Measurements from ENCODE around the gene B3GAT1.
"Not testable (repeated sequence)": the region's sequence is repeated elsewhere in the genome, so short reads cannot be mapped to it uniquely, and the experiment has no call there.

Gene B3GAT1

GRCh38 chr11:134350381-134350780, 61.7 kb downstream of the B3GAT1 start:
- DNase-seq = no peak

DNA sequence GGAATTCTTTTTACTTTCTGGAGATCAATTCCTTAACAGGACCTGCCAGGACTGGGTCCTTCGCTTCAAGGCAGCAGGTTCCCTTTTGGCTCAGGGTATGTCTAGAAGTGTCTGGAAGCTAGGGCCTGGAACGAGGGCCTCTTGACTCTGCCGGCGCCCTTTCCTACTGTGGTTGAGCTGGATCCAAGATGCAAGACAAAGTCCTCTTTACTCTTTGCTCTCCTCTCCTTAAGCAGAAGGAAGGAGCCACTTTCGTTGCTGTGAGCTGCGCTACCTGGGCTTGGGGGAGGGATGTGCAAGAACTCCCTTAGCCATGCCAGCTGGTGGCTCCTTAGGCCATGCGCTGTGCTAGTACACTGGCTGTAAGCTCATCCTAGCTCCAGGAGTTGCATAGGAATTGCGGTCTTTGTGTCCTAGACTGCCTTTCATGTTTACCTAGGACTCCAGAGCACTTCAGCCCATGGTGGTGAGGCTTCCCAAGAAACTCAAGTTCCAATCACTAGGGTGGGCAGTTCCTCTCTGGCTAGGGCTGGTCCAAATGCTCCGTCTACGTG, 62.2 kb downstream of the B3GAT1 start:
- DNase-seq = no peak

DNA sequence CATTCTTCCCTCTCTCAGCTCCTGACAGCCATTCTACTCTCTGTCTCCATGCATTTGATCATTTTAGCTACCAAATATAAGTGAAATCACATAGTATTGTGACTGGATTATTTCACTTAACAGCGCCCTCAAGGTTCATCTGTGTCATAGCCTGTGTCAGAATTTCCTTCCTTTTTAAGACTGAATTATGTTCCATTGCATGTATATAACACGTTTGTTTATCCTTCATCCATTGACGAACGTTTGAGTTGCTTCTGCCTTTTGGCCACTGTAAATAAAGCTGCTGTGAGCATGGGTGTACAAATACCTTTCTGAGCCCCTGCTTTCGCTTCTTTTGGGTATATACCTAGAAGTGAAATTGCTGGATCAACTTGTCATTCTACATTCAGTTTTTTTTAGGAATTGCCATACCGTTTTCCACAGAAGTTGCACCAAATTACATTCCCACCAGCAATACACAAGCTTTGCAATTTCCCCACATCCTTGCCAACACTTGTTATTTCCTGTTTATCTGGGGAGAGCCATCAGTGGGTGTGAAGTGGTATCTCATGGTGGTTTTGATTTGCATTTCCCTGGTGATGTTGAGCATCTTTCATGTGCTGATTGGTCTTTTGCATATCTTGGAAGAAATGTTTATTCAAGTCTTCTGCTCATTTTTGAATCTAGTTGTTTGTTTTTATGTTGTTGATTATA, 62.8 kb downstream of the B3GAT1 start:
- no peak for DNase-seq

DNA sequence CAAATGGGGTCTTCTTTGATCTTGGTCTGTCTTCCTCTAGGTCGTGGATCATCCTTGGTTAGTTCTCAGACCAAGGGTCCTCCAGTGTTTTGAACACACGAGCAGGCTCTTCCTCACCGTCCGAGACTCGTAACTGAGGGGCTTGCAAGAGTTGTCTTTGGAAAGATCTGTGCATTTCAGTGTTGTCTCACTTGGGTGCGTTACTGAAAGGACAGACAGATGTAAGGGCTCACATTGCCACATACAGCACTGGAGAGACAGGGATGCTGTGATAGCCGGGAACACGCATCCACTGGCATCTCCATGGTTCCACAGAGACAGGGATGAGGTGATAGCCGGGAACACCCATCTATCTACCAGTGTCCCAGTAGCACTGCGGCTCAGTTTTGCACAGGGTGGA, 64.6 kb downstream of the B3GAT1 start:
- no peak for DNase-seq

DNA sequence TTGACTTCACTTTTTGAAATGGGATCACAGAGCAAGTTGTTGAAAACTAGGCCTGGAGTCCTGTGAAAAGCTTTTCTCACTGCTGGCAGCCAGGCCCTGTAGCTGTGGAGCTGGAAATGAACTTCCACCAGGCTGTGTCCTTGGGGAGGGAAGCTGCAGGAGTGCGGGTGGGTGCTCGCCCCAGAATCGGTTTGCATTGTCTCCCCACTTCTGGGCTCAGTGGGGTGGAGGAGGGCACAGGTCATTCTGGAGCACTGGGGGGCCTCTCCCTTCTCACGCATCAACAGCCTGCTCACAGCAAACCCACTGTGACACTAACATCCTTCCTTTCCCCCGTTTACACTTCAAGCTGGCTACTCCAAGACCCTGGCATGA, 65.1 kb downstream of the B3GAT1 start:
- no peak for DNase-seq

GRCh38 chr11:134346101-134346975, 65.7 kb downstream of the B3GAT1 start:
- DNase-seq = no peak

GRCh38 chr11:134345237-134345550, 66.8 kb downstream of the B3GAT1 start:
- no peak for DNase-seq

- not testable (repeated sequence) for DNase-seq
These were observed 67.4 kb downstream of the B3GAT1 start for GRCh38 chr11:134344497-134345236.

DNA sequence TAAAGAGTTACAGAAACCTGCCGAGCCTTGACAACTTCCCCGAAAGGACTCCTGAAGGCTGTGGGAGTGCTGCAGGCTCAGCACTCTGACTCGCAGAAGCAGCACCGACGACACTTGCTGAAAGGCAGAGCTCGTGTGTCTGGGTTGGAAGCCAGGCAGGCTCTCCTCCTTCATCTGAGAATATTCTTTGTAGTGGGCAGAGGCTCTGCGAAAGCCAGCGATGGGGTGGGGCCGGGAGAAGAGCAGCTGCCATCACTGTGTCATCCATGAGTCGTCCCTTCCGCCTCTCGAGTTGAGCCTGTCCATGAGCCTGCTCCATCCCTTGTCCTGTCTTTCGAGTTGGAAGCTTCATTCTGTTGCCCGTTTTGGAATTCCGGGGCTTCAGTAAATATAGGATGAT, 68.4 kb downstream of the B3GAT1 start:
- no peak for DNase-seq

DNA sequence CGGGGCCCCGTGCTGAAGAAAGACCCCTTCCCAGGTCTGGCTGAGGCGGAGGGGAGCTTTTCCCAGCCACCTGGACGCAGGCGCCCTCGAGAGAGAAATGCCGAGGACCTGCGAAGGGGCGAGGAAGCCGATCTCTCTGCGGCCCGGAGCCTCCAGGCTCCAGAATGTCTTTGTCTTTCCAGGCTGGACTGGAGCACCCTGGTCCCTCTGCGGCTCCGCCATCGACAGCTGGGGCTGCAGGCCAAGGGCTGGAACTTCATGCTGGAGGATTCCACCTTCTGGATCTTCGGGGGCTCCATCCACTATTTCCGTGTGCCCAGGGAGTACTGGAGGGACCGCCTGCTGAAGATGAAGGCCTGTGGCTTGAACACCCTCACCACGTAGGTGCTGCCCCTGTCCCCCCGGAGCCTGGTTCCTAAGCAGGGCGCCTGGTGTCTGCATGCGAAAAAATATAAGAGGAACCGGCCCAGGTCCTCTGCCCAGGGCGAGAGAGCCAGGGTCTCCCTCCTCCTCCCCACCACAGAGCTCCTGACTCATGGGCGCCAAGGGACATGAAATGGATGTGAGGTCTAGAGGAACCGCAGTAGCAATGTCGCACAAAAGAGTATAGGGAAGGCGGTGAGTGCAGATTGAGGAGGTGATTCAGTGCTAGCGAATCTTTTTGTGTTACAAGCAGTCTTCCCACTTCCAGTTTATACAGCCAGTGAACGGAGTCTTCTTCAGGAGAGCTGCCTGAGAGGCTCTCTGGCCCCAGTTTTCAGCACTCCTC, 69.3 kb downstream of the B3GAT1 start:
- no peak for DNase-seq

- DNase-seq = no peak
These were observed 70.1 kb downstream of the B3GAT1 start for GRCh38 chr11:134341805-134342571.

- DNase-seq = no peak
These were observed 71.6 kb downstream of the B3GAT1 start for GRCh38 chr11:134340354-134340964.

DNA sequence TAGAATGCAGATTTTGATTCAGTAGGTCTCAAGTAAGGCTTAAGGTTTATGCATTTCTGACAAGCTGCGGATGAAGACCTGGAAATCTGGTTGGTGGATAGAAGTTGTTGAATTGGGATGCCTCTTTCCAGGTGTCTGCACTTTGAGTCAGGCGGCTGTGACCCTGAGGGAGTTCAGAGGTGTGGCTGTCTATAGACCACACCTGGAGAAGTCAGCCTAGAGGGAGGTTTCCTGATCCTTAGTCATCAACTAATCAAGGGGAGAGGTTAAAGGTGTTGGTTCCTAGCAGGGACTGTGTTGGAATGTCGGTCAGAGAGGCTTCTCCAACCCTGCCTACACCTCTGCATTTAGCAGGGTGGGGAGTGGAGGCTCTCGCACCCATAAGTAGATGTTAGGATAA, 72.3 kb downstream of the B3GAT1 start:
- DNase-seq = no peak

DNA sequence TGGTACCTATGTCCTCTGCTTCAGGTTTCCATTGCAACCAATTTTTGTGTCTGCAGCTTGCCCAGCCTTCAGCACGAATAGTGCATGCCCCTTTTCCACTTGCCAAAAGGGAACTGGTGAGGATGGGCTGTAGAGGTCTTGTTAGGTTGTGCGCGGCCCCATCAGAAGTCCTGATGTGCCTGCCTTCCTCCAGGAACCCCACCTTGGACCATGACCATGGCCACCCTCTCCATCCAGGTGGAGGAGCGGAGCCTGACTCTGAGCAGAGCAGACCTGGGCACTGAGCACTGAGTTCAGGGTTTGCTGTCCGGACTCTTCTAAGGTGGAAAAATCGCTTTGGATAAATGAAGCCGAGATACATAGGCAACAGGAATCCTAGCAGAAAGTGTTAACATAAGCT, 73.4 kb downstream of the B3GAT1 start:
- no peak for DNase-seq

GRCh38 chr11:134338068-134338467, 74.0 kb downstream of the B3GAT1 start:
- DNase-seq = no peak

GRCh38 chr11:134337051-134337450, 75.0 kb downstream of the B3GAT1 start:
- no peak for DNase-seq

DNA sequence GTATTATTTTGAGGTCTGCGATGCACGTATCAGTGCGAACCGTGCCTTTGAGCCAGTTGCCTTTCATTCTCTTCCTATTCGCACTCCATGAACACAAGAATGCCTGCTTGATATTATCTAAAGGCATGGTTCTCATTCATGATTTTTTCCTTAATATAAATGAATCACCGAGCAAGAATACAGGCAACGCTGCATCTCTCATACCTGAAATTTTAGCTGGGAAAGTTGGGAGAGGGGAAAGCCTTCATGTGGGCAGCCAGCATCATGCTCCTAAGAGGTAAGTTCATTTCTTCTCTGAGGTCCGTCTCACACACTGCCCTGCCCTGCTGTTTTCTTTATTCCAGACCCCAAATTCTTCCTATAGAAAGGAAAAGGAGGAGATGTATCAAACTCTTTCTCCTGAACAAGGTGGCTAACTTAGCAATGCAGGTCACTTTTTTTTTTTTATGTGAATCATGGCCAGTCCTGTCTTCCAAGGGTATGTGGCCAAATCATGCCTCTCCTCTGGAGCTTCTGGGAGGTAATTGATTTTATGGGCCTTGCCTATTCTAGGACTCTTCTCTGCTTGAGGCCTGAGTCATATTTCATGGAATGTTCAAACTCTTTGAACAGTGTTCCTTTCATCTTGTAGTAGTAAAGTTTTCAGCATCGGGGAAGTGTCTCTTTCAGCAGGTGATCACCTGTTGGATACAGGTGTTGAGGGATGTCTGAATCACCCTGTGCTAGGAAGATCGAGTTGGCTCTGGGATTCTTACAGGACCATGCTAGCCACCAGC, 77.1 kb downstream of the B3GAT1 start:
- no peak for DNase-seq

GRCh38 chr11:134333946-134334345, 78.1 kb downstream of the B3GAT1 start:
- no peak for DNase-seq

GRCh38 chr11:134333312-134333711, 78.7 kb downstream of the B3GAT1 start:
- no peak for DNase-seq

GRCh38 chr11:134332782-134333181, 79.3 kb downstream of the B3GAT1 start:
- no peak for DNase-seq

- DNase-seq = peak; percentile 22
These were observed 79.8 kb downstream of the B3GAT1 start for GRCh38 chr11:134332189-134332631.
